SU-DHL-6 (cell line): ENCODE results near the gene ZMIZ1.

ENCODE experiments used
- H2AFZ ChIP-seq: fragments of 200-600 bp; sonication (generic); 2 replicates; pipeline ENCODE4 v1.6.1; 2014; ENCODE audit warnings: low read depth, mild to moderate bottlenecking, moderate library complexity, mixed read lengths, antibody characterized with exemption, low read length; ENCODE audit not compliant: severe bottlenecking
- H3F3A ChIP-seq: fragments of 200-600 bp; shearing (Covaris generic); 2 replicates; pipeline ENCODE4 v1.6.0; 2016; ENCODE audit warnings: antibody characterized with exemption, mild to moderate bottlenecking; ENCODE audit not compliant: insufficient read depth
- H3K27ac ChIP-seq: fragments of 200-600 bp; sonication (generic); 2 replicates; pipeline ENCODE4 v1.5.1; 2016; ENCODE audit warnings: low read depth, mild to moderate bottlenecking, low read length, moderate library complexity, mixed read lengths
- H3K27me3 ChIP-seq: fragments of 200-600 bp; sonication (generic), shearing (Covaris generic); 2 replicates; pipeline ENCODE4 v1.6.0; 2014; ENCODE audit warnings: mild to moderate bottlenecking, low read length
- H3K36me3 ChIP-seq: fragments of 200-600 bp; sonication (generic); 2 replicates; pipeline ENCODE4 v1.6.1; 2014; ENCODE audit warnings: mild to moderate bottlenecking, low read length, mixed read lengths
- H3K4me2 ChIP-seq: fragments of 300-600, 200-600 bp; shearing (Covaris generic), sonication (generic); 2 replicates; pipeline ENCODE4 v1.6.0; 2014; ENCODE audit warnings: low read length, low read depth, mild to moderate bottlenecking; ENCODE audit not compliant: poor library complexity, severe bottlenecking
- H3K4me3 ChIP-seq: fragments of 200-600 bp; sonication (generic); 2 replicates; pipeline ENCODE4 v1.5.1; 2014; ENCODE audit warnings: antibody characterized with exemption, low read length, mild to moderate bottlenecking, mixed read lengths; ENCODE audit not compliant: insufficient read depth, poor library complexity, severe bottlenecking
- H3K79me2 ChIP-seq: fragments of 200-600 bp; sonication (generic); 2 replicates; pipeline ENCODE4 v1.6.1; 2014; ENCODE audit warnings: mild to moderate bottlenecking, low read length, moderate library complexity; ENCODE audit not compliant: insufficient read depth
- H3K9ac ChIP-seq: fragments of 200-600 bp; sonication (generic); 2 replicates; pipeline ENCODE4 v1.7.0; 2014; ENCODE audit warnings: mild to moderate bottlenecking, low read length
- H3K9me2 ChIP-seq: fragments of 200-600 bp; sonication (generic); replicated peaks from 2 replicates; pipeline ENCODE4 v1.6.1; 2014; ENCODE audit warnings: low read length; ENCODE audit not compliant: insufficient read depth
- H3K9me3 ChIP-seq: fragments of 200-600 bp; sonication (generic); 2 replicates; pipeline ENCODE4 v1.6.1; 2014; ENCODE audit warnings: low read length, mixed read lengths; ENCODE audit not compliant: insufficient read depth
- H4K20me1 ChIP-seq: fragments of 200-600 bp; sonication (generic); 2 replicates; pipeline ENCODE4 v1.6.1; 2014; ENCODE audit warnings: low read depth, mild to moderate bottlenecking, antibody characterized with exemption, low read length, moderate library complexity, mixed read lengths
- CTCF ChIP-seq: fragments of 200-600 bp; sonication (generic); IDR thresholded peaks from one replicate; pipeline ENCODE4 v1.5.1; 2017; ENCODE audit warnings: antibody characterized with exemption, mild to moderate bottlenecking, low read length, moderate library complexity; ENCODE audit not compliant: insufficient read depth, poor library complexity, severe bottlenecking
- EZH2phosphoT487 ChIP-seq: fragments of 200-600 bp; sonication (generic), shearing (Covaris generic); conservative IDR thresholded peaks from 2 replicates; pipeline ENCODE4 v1.6.1; 2018; ENCODE audit warnings: mild to moderate bottlenecking, antibody characterized with exemption, low read length, moderate library complexity, mixed read lengths

ZMIZ1 gene

GRCh38 chr10:79224992-79225391 is 156.2 kb downstream of the ZMIZ1 start:
- Histone ChIP-seq H3K4me3 (no peak overlapping the region), H3K36me3 (no peaks in the 10 kb centered on the region), H3K79me2 (no peaks in the 10 kb centered on the region), H2AFZ (no peak overlapping the region), H3K9me3 (no peaks in the 10 kb centered on the region), H4K20me1 (no peaks in the 10 kb centered on the region), H3K9me2 (no peaks in the 10 kb centered on the region), H3F3A (no peaks in the 10 kb centered on the region), H3K27me3 (no peaks in the 10 kb centered on the region), H3K4me2 (no peak overlapping the region), H3K9ac (no peak overlapping the region), H3K27ac (no peak overlapping the region)
- no peak for TF ChIP-seq EZH2phosphoT487
- no peak for TF ChIP-seq CTCF

- H3K79me2 ChIP-seq, result no peaks in the 10 kb centered on the region
- no peak overlapping the region for H2AFZ ChIP-seq
- H3K9me3 ChIP-seq, result no peaks in the 10 kb centered on the region
- no peaks in the 10 kb centered on the region for H3K36me3 ChIP-seq
- no peaks in the 10 kb centered on the region for H4K20me1 ChIP-seq
- no peak overlapping the region for H3K9ac ChIP-seq
- TF ChIP-seq CTCF, result no peak
- no peak for TF ChIP-seq EZH2phosphoT487
- no peak overlapping the region for H3K27ac ChIP-seq
- H3K4me3 ChIP-seq, result no peak overlapping the region
- H3F3A ChIP-seq, result no peaks in the 10 kb centered on the region
- H3K4me2 ChIP-seq, result no peak overlapping the region
- no peaks in the 10 kb centered on the region for H3K27me3 ChIP-seq
- H3K9me2 ChIP-seq, result no peaks in the 10 kb centered on the region
Observed at GRCh38 chr10:79226391-79227245, 157.9 kb downstream of the ZMIZ1 start.

DNA sequence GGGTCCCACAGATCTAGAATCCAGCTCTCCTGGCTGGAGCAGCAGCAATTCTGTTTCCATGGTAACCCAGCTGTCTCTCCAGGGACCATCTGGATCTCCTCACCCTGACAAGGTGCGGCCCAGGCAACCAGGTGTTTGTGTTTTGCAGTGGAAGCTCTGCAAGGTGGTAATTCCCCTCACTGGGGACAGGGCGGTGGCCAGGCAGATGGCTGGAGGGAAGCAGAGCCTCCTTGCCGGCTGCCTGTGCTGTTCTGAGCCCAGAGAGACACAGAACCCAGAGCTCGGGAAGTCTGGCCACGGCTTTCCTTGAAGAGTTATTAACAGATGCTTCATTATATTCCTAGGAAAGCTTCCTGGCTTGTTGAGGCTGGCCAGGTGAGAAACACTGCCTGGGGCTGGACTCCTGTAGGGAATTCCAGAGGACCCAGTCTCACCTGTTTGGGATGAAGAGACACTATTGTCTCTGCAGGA is 160.3 kb downstream of the ZMIZ1 start:
- Histone ChIP-seq H3K4me2 (no peak overlapping the region), H4K20me1 (no peaks in the 10 kb centered on the region), H2AFZ (no peak overlapping the region), H3K79me2 (no peaks in the 10 kb centered on the region), H3K27ac (no peak overlapping the region), H3K9me3 (no peaks in the 10 kb centered on the region), H3K9ac (no peak overlapping the region), H3K36me3 (no peaks in the 10 kb centered on the region), H3K27me3 (no peaks in the 10 kb centered on the region), H3K4me3 (no peak overlapping the region), H3K9me2 (no peaks in the 10 kb centered on the region), H3F3A (no peaks in the 10 kb centered on the region)
- TF ChIP-seq EZH2phosphoT487 (no peak), CTCF (no peak)
